HEK293 (cell line): ENCODE data around the gene ATP8B4.

Source experiments
- CTCF ChIA-PET: fragments of 350-600 bp; formaldehyde crosslinking; extraction: SDS; loops from one replicate; lab custom pipeline; 2021; ENCODE audit warnings: antibody characterized with exemption; lab: Yijun Ruan, JAX
- POLR2A ChIA-PET: fragments of 300-600 bp; formaldehyde crosslinking; extraction: SDS; loops from one replicate; lab custom pipeline; 2020; ENCODE audit warnings: antibody characterized with exemption, inconsistent platforms; lab: Yijun Ruan, JAX
- H3K27ac ChIP-seq: fragments of 200-500 bp; sonication (Bioruptor generic); 2 replicates; pipeline ENCODE4 v1.5.1; 2014; ENCODE audit warnings: low read depth, low read length, control low read depth, inconsistent platforms; ENCODE audit errors: extremely low read depth
- H3K36me3 ChIP-seq, 2 experiments: fragments of 200-500 bp in 1 of 2; sonication (Bioruptor generic) in 1 of 2; 1 replicate in 1 of 2; 2 replicates in 1 of 2; pipeline ENCODE4 v1.5.1; 2014 to 2017; ENCODE audit warnings: inconsistent platforms in 2 of 2, low read length in 2 of 2; ENCODE audit not compliant: control insufficient read depth in 2 of 2, insufficient read depth in 1 of 2
- H3K4me1 ChIP-seq: fragments of 200-500 bp; sonication (Bioruptor generic); 2 replicates; pipeline ENCODE4 v1.5.1; 2014; ENCODE audit warnings: mild to moderate bottlenecking, low read length, inconsistent platforms; ENCODE audit not compliant: control insufficient read depth, insufficient read depth
- H3K4me3 ChIP-seq: 2 replicates; pipeline ENCODE4 v1.5.1; 2011; ENCODE audit warnings: low read depth, mild to moderate bottlenecking, control low read depth, low read length, moderate library complexity
- H3K9me3 ChIP-seq: fragments of 200-500 bp; sonication (Bioruptor generic); 2 replicates; pipeline ENCODE4 v1.5.1; 2014; ENCODE audit warnings: low read depth, low read length, inconsistent platforms; ENCODE audit not compliant: control insufficient read depth, insufficient read depth
- GLI2 ChIP-seq: fragments of 450-650 bp; formaldehyde crosslinking; IDR thresholded peaks from 2 replicates; pipeline ENCODE4; 2017; ENCODE audit warnings: missing biosample characterization, missing genetic modification characterization, low read depth, borderline replicate concordance
- HOXC10 ChIP-seq: sonication (generic); formaldehyde crosslinking; IDR thresholded peaks from 2 replicates; pipeline ENCODE4 v1.8.1; 2023; ENCODE audit warnings: mild to moderate bottlenecking, missing genetic modification reagents
- KLF16 ChIP-seq: fragments of 450-650 bp; formaldehyde crosslinking; IDR thresholded peaks from 2 replicates; pipeline ENCODE4 v1.5.1; 2017; ENCODE audit warnings: missing biosample characterization, missing genetic modification characterization
- PRDM1 ChIP-seq: fragments of 450-650 bp; formaldehyde crosslinking; IDR thresholded peaks from 2 replicates; pipeline ENCODE4; 2016; ENCODE audit warnings: missing biosample characterization, missing genetic modification characterization
- TCF7L2 ChIP-seq: IDR thresholded peaks from 2 replicates; pipeline ENCODE4 v1.6.1; 2011; ENCODE audit warnings: low read depth, mild to moderate bottlenecking, inconsistent platforms, low read length, moderate library complexity, borderline replicate concordance
- ZFHX2 ChIP-seq: fragments of 450-650 bp; formaldehyde crosslinking; conservative IDR thresholded peaks from 2 replicates; pipeline ENCODE4 v1.5.1; 2016; ENCODE audit warnings: missing biosample characterization, missing genetic modification characterization
- ZFP3 ChIP-seq: fragments of 450-650 bp; formaldehyde crosslinking; IDR thresholded peaks from 2 replicates; pipeline ENCODE4 v1.5.1; 2016; ENCODE audit warnings: low read depth, missing biosample characterization, missing genetic modification characterization
- ZFP69B ChIP-seq: fragments of 450-650 bp; formaldehyde crosslinking; IDR thresholded peaks from 2 replicates; pipeline ENCODE4 v1.5.1; 2016; ENCODE audit warnings: missing biosample characterization, missing genetic modification characterization
- ZIC2 ChIP-seq: fragments of 450-650 bp; formaldehyde crosslinking; IDR thresholded peaks from 2 replicates; pipeline ENCODE4 v1.5.1; 2016; ENCODE audit warnings: missing biosample characterization, missing genetic modification characterization
- ZNF121 ChIP-seq: fragments of 450-650 bp; formaldehyde crosslinking; IDR thresholded peaks from 2 replicates; pipeline ENCODE4 v1.5.1; 2016; ENCODE audit warnings: missing biosample characterization, missing genetic modification characterization
- ZNF155 ChIP-seq: fragments of 450-650 bp; formaldehyde crosslinking; IDR thresholded peaks from 2 replicates; pipeline ENCODE4 v1.5.1; 2016; ENCODE audit warnings: missing biosample characterization, missing genetic modification characterization
- ZNF169 ChIP-seq: fragments of 450-650 bp; formaldehyde crosslinking; IDR thresholded peaks from 2 replicates; pipeline ENCODE4 v1.5.1; 2016; ENCODE audit warnings: missing biosample characterization, missing genetic modification characterization
- ZNF202 ChIP-seq: fragments of 450-650 bp; formaldehyde crosslinking; IDR thresholded peaks from 2 replicates; pipeline ENCODE4 v1.5.1; 2016; ENCODE audit warnings: missing biosample characterization, missing genetic modification characterization, borderline replicate concordance
- ZNF24 ChIP-seq: fragments of 450-650 bp; formaldehyde crosslinking; IDR thresholded peaks from 2 replicates; pipeline ENCODE4 v1.5.1; 2016; ENCODE audit warnings: missing biosample characterization, missing genetic modification characterization
- ZNF341 ChIP-seq: fragments of 450-650 bp; formaldehyde crosslinking; IDR thresholded peaks from 2 replicates; pipeline ENCODE4; 2016; ENCODE audit warnings: low read depth, missing biosample characterization, missing genetic modification characterization
- ZNF544 ChIP-seq: fragments of 450-650 bp; formaldehyde crosslinking; IDR thresholded peaks from 2 replicates; pipeline ENCODE4 v1.5.0; 2017; ENCODE audit warnings: missing biosample characterization, missing genetic modification characterization
- ZNF768 ChIP-seq: fragments of 450-650 bp; formaldehyde crosslinking; IDR thresholded peaks from 2 replicates; pipeline ENCODE4 v1.5.1; 2018; ENCODE audit warnings: missing biosample characterization, mild to moderate bottlenecking, missing genetic modification characterization
- ZNF843 ChIP-seq: fragments of 450-650 bp; formaldehyde crosslinking; IDR thresholded peaks from 2 replicates; pipeline ENCODE4 v1.5.1; 2016; ENCODE audit warnings: missing biosample characterization, missing genetic modification characterization
- TF ChIP-seq, protein P1 (sequence below): fragments of 450-650 bp; formaldehyde crosslinking; IDR thresholded peaks from 2 replicates; pipeline ENCODE4 v1.5.1; 2017; ENCODE audit warnings: missing biosample characterization, missing genetic modification characterization
- TF ChIP-seq, protein P2 (sequence below): fragments of 450-650 bp; formaldehyde crosslinking; IDR thresholded peaks from 2 replicates; pipeline ENCODE4 v1.5.1; 2016; ENCODE audit warnings: missing biosample characterization, missing genetic modification characterization
- TF ChIP-seq, protein P3 (sequence below): fragments of 450-650 bp; formaldehyde crosslinking; IDR thresholded peaks from 2 replicates; pipeline ENCODE4 v1.5.1; 2016; ENCODE audit warnings: missing biosample characterization, missing genetic modification characterization
- TF ChIP-seq, protein P4 (sequence below): fragments of 450-650 bp; formaldehyde crosslinking; optimal IDR thresholded peaks from 2 replicates; pipeline ENCODE3; 2016; ENCODE audit warnings: missing biosample characterization, mild to moderate bottlenecking, missing genetic modification characterization
- TF ChIP-seq, protein P5 (sequence below): fragments of 450-650 bp; formaldehyde crosslinking; IDR thresholded peaks from 2 replicates; pipeline ENCODE4 v1.5.1; 2016; ENCODE audit warnings: missing biosample characterization, missing genetic modification characterization

ATP8B4 gene

DNA sequence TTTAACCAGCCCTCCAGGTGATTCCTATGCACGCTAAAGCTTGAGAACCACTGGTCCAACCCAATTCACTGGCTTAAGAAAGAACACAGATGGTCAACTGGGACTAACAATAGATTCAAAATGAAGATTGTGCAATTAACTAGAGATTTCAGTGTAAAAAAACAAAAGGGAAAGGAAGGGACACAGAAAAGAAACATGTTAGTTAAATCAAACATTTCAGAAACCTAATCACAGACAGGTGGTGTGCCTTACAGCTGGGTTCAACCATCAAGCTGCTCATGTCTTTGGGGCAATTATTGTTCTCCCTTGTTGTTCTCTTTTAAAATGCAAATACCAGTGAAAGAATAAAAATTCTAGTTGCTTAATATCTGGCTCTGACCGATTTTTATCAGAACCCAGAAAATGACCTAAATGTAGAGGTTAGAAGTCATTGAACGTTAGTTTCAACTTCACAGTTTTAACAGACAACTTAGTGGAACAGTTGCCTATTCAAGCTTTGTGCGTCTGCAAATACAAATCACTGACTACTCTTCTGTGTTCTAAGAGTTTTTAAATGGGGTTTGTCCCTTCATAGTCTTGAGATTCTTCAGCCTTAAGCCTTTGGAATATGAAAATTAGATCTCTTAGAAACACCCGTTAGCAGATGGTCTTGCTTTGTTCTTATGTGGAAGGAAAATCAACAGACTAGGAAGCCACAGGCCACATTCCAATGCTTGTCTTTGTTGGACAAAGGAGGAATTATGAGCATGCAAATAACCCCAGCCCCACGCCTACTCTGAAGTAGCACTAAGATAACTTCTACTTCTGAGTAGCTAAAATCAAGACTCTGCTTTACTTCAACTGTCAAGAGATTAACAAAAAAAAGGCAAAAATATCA is 223.4 kb downstream of the ATP8B4 start:
- no peaks in the 10 kb centered on the region for H3K36me3 ChIP-seq
- CTCF ChIA-PET, result no interaction called here
- no peaks in the 10 kb centered on the region for H3K4me1 ChIP-seq
- POLR2A ChIA-PET, result no interaction called here
- H3K4me3 ChIP-seq, result no peak overlapping the region
- TF ChIP-seq ZNF544 (tag by site-specific recombination) (no peak), ZNF768 (tag by site-specific recombination) (no peak), TCF7L2 (no peak), PRDM1 (tag by site-specific recombination) (no peak)
- TF ChIP-seq, protein P1, sequence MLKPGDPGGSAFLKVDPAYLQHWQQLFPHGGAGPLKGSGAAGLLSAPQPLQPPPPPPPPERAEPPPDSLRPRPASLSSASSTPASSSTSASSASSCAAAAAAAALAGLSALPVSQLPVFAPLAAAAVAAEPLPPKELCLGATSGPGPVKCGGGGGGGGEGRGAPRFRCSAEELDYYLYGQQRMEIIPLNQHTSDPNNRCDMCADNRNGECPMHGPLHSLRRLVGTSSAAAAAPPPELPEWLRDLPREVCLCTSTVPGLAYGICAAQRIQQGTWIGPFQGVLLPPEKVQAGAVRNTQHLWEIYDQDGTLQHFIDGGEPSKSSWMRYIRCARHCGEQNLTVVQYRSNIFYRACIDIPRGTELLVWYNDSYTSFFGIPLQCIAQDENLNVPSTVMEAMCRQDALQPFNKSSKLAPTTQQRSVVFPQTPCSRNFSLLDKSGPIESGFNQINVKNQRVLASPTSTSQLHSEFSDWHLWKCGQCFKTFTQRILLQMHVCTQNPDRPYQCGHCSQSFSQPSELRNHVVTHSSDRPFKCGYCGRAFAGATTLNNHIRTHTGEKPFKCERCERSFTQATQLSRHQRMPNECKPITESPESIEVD (tag by site-specific recombination), result no peak
- TF ChIP-seq, protein P2, sequence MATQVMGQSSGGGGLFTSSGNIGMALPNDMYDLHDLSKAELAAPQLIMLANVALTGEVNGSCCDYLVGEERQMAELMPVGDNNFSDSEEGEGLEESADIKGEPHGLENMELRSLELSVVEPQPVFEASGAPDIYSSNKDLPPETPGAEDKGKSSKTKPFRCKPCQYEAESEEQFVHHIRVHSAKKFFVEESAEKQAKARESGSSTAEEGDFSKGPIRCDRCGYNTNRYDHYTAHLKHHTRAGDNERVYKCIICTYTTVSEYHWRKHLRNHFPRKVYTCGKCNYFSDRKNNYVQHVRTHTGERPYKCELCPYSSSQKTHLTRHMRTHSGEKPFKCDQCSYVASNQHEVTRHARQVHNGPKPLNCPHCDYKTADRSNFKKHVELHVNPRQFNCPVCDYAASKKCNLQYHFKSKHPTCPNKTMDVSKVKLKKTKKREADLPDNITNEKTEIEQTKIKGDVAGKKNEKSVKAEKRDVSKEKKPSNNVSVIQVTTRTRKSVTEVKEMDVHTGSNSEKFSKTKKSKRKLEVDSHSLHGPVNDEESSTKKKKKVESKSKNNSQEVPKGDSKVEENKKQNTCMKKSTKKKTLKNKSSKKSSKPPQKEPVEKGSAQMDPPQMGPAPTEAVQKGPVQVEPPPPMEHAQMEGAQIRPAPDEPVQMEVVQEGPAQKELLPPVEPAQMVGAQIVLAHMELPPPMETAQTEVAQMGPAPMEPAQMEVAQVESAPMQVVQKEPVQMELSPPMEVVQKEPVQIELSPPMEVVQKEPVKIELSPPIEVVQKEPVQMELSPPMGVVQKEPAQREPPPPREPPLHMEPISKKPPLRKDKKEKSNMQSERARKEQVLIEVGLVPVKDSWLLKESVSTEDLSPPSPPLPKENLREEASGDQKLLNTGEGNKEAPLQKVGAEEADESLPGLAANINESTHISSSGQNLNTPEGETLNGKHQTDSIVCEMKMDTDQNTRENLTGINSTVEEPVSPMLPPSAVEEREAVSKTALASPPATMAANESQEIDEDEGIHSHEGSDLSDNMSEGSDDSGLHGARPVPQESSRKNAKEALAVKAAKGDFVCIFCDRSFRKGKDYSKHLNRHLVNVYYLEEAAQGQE (tag by site-specific recombination), result no peak
- TF ChIP-seq, protein P3, sequence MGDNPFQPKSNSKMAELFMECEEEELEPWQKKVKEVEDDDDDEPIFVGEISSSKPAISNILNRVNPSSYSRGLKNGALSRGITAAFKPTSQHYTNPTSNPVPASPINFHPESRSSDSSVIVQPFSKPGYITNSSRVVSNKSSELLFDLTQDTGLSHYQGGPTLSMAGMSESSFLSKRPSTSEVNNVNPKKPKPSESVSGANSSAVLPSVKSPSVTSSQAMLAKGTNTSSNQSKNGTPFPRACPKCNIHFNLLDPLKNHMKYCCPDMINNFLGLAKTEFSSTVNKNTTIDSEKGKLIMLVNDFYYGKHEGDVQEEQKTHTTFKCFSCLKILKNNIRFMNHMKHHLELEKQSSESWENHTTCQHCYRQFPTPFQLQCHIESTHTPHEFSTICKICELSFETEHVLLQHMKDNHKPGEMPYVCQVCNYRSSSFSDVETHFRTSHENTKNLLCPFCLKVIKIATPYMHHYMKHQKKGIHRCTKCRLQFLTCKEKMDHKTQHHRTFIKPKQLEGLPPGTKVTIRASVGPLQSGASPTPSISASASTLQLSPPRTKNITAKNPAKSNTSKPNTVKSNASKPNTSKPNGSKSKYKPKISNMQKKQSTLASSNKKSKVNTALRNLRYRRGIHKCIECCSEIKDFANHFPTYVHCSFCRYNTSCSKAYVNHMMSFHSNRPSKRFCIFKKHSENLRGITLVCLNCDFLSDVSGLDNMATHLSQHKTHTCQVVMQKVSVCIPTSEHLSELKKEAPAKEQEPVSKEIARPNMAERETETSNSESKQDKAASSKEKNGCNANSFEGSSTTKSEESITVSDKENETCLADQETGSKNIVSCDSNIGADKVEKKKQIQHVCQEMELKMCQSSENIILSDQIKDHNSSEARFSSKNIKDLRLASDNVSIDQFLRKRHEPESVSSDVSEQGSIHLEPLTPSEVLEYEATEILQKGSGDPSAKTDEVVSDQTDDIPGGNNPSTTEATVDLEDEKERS, result no peak
- TF ChIP-seq, protein P4, sequence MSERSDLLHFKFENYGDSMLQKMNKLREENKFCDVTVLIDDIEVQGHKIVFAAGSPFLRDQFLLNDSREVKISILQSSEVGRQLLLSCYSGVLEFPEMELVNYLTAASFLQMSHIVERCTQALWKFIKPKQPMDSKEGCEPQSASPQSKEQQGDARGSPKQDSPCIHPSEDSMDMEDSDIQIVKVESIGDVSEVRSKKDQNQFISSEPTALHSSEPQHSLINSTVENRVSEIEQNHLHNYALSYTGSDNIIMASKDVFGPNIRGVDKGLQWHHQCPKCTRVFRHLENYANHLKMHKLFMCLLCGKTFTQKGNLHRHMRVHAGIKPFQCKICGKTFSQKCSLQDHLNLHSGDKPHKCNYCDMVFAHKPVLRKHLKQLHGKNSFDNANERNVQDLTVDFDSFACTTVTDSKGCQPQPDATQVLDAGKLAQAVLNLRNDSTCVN (tag by site-specific recombination), result no peak
- H3K9me3 ChIP-seq, result no peaks in the 10 kb centered on the region
- H3K27ac ChIP-seq, result no peak overlapping the region

DNA sequence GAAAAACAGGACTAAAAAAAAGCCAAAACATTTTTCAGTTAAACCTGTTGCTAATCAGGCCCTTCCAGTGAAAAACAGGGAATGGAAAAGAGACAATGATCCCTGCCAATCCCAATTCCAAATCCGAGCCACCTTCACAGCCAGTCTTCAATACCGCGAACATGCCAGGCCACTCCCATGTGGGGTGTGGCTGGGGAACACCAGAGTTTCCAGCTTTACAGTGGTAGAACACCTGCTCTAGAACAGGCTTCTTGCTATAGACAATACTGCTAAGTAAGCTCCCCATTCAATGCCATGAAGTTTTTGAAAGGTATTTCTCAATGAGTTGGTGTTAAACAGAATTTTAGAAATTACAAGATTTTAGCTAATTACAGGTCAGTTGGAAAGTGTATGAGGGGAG is 228.3 kb downstream of the ATP8B4 start:
- Histone ChIP-seq H3K4me3 (no peak overlapping the region), H3K36me3 (no peaks in the 10 kb centered on the region), H3K9me3 (no peaks in the 10 kb centered on the region), H3K4me1 (no peaks in the 10 kb centered on the region), H3K27ac (no peak overlapping the region)
- ChIA-PET POLR2A (no interaction called here), CTCF (no interaction called here)
- TF ChIP-seq ZNF202 (tag by site-specific recombination), result no peak
- TF ChIP-seq ZFP3 (tag by site-specific recombination), result no peak
- TF ChIP-seq ZNF24, result no peak
- TF ChIP-seq ZIC2 (tag by site-specific recombination), result no peak
- TF ChIP-seq ZNF169 (tag by site-specific recombination), result no peak
- no peak for TF ChIP-seq ZNF155 (tag by site-specific recombination)
- TF ChIP-seq ZFP69B (tag by site-specific recombination), result no peak
- no peak for TF ChIP-seq GLI2 (tag by site-specific recombination)
- TF ChIP-seq KLF16 (tag by site-specific recombination), result no peak
- TF ChIP-seq, protein P5, sequence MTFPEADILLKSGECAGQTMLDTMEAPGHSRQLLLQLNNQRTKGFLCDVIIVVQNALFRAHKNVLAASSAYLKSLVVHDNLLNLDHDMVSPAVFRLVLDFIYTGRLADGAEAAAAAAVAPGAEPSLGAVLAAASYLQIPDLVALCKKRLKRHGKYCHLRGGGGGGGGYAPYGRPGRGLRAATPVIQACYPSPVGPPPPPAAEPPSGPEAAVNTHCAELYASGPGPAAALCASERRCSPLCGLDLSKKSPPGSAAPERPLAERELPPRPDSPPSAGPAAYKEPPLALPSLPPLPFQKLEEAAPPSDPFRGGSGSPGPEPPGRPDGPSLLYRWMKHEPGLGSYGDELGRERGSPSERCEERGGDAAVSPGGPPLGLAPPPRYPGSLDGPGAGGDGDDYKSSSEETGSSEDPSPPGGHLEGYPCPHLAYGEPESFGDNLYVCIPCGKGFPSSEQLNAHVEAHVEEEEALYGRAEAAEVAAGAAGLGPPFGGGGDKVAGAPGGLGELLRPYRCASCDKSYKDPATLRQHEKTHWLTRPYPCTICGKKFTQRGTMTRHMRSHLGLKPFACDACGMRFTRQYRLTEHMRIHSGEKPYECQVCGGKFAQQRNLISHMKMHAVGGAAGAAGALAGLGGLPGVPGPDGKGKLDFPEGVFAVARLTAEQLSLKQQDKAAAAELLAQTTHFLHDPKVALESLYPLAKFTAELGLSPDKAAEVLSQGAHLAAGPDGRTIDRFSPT, result no peak
- TF ChIP-seq ZNF843, result no peak
- no peak for TF ChIP-seq ZNF341 (tag by site-specific recombination)
- no peak for TF ChIP-seq HOXC10
- TF ChIP-seq ZFHX2 (tag by site-specific recombination), result no peak
- no peak for TF ChIP-seq ZNF121 (tag by site-specific recombination)
